H1 (cell line): ENCODE results near the gene CACNA2D3. TPM values are rescaled to one million over a fixed set of nuclear protein-coding genes. Genes with fewer than 3 reads are reported as not detected.

Experiments used
- CTCF ChIA-PET: fragments of 300-600 bp; sonication (Branson Sonifier 250); formaldehyde crosslinking; loops from one replicate; lab custom pipeline; 2021; ENCODE audit not compliant: partially characterized antibody; lab: Charles Lee
- POLR2A ChIA-PET: fragments of 300-600 bp; sonication (Branson Sonifier 250); formaldehyde crosslinking; loops from one replicate; lab custom pipeline; 2021; ENCODE audit warnings: inconsistent platforms; ENCODE audit not compliant: partially characterized antibody; lab: Charles Lee
- DNase-seq, 2 experiments: peaks; one replicate each; pipeline versions ENCODE4 v3.0.0 to v3.0.0-alpha.2; 2010 to 2022; ENCODE audit warnings: low spot score in 2 of 2, low read depth in 1 of 2, mixed read lengths in 1 of 2
- FAIRE-seq: peaks from 2 replicates; lab custom pipeline; 2011; peaks lifted over from hg19 to GRCh38; lab: Jason Lieb, UNC
- H2AFZ ChIP-seq: 2 replicates; pipeline ENCODE4 v1.8.1; 2012; ENCODE audit warnings: low read length, inconsistent platforms
- H2AK5ac ChIP-seq: 2 replicates; pipeline ENCODE4 v1.6.1; 2013; ENCODE audit warnings: low read depth, low read length
- H2BK120ac ChIP-seq: replicated peaks from 2 replicates; pipeline ENCODE3; 2013; ENCODE audit warnings: low read depth, low read length, inconsistent platforms
- H2BK12ac ChIP-seq: 2 replicates; pipeline ENCODE4 v1.6.1; 2013; ENCODE audit warnings: low read depth, low read length
- H2BK15ac ChIP-seq: 2 replicates; pipeline ENCODE4 v1.6.1; 2013; ENCODE audit warnings: low read length
- H2BK20ac ChIP-seq: 2 replicates; pipeline ENCODE4 v1.6.1; 2013; ENCODE audit warnings: low read length
- H2BK5ac ChIP-seq: 2 replicates; pipeline ENCODE4 v1.6.1; 2013; ENCODE audit warnings: low read depth, low read length
- H3K14ac ChIP-seq: 2 replicates; pipeline ENCODE4 v1.6.1; 2013; ENCODE audit warnings: inconsistent platforms; ENCODE audit not compliant: insufficient read length
- H3K18ac ChIP-seq: 2 replicates; pipeline ENCODE4 v1.6.1; 2013; ENCODE audit warnings: low read length; ENCODE audit errors: extremely low read depth
- H3K23ac ChIP-seq: 2 replicates; pipeline ENCODE4 v1.6.1; 2013; ENCODE audit warnings: inconsistent platforms; ENCODE audit not compliant: insufficient read length
- H3K23me2 ChIP-seq: 2 replicates; pipeline ENCODE4 v1.6.1; 2013; ENCODE audit warnings: low read depth, low read length
- H3K27ac ChIP-seq: 2 replicates; pipeline ENCODE4 v1.6.1; 2011; ENCODE audit warnings: low read depth, low read length, inconsistent platforms
- H3K27me3 ChIP-seq, 4 experiments: replicated peaks in 1 of 4; 1 replicate in 1 of 4; 2 replicates in 3 of 4; pipeline versions ENCODE4 v1.6.1 to v1.8.1; 2011 to 2013; ENCODE audit warnings: low read length in 3 of 4, mild to moderate bottlenecking in 3 of 4, inconsistent platforms in 2 of 4, mixed read lengths in 2 of 4, moderate library complexity in 1 of 4; ENCODE audit not compliant: control insufficient read depth in 3 of 4, insufficient read depth in 3 of 4; ENCODE audit errors: extremely low read depth in 1 of 4
- H3K36me3 ChIP-seq, 4 experiments: 2 replicates each; pipeline versions ENCODE4 v1.6.1 to v1.8.1; 2011 to 2013; ENCODE audit warnings: mild to moderate bottlenecking in 4 of 4, low read length in 3 of 4, moderate library complexity in 2 of 4, control low read depth in 1 of 4, inconsistent platforms in 1 of 4; ENCODE audit not compliant: insufficient read depth in 4 of 4, control insufficient read depth in 2 of 4
- H3K4ac ChIP-seq: replicated peaks from 2 replicates; pipeline ENCODE3; 2013; ENCODE audit warnings: low read length, low read depth, mixed read lengths, inconsistent platforms; ENCODE audit not compliant: insufficient read length
- H3K4me1 ChIP-seq, 4 experiments: replicated peaks in 1 of 4; 1 replicate in 1 of 4; 2 replicates in 3 of 4; pipeline versions ENCODE4 v1.6.1 to v1.8.1; 2011 to 2013; ENCODE audit warnings: low read length in 3 of 4, inconsistent platforms in 2 of 4, mixed read lengths in 1 of 4; ENCODE audit not compliant: insufficient read depth in 4 of 4, control insufficient read depth in 3 of 4
- H3K4me2 ChIP-seq, 2 experiments: 2 replicates each; pipeline versions ENCODE4 v1.6.1 to v1.8.1; 2011 to 2013; ENCODE audit warnings: low read depth in 2 of 2, low read length in 2 of 2, control low read depth in 1 of 2, inconsistent platforms in 1 of 2, mild to moderate bottlenecking in 1 of 2; ENCODE audit not compliant: insufficient read depth in 1 of 2
- H3K4me3 ChIP-seq, 4 experiments: fragments of 200-600, 300-600 bp in 1 of 4; sonication (generic), shearing (Covaris generic), sonication (Bioruptor Twin) in 1 of 4; 2 replicates each; pipeline versions ENCODE4 v1.5.1 to v1.8.1; 2011 to 2016; ENCODE audit warnings: low read length in 4 of 4, low read depth in 3 of 4, control low read depth in 2 of 4, inconsistent platforms in 2 of 4, mild to moderate bottlenecking in 2 of 4, mixed read lengths in 1 of 4, moderate library complexity in 1 of 4; ENCODE audit not compliant: insufficient read depth in 2 of 4; ENCODE audit errors: extremely low read depth in 1 of 4
- H3K56ac ChIP-seq: replicated peaks from 2 replicates; pipeline ENCODE3; 2013; ENCODE audit warnings: low read depth, mild to moderate bottlenecking, mixed read lengths, low read length, inconsistent platforms; ENCODE audit not compliant: insufficient read length
- H3K79me1 ChIP-seq: 2 replicates; pipeline ENCODE4 v1.6.1; 2013; ENCODE audit warnings: low read depth, low read length, control low read depth
- H3K79me2 ChIP-seq, 2 experiments: 2 replicates each; pipeline versions ENCODE4 v1.6.1 to v1.8.1; 2012 to 2013; ENCODE audit warnings: low read length in 2 of 2, mild to moderate bottlenecking in 2 of 2, inconsistent platforms in 1 of 2; ENCODE audit not compliant: insufficient read depth in 2 of 2, control insufficient read depth in 1 of 2
- H3K9ac ChIP-seq, 4 experiments: replicated peaks in 1 of 4; 1 replicate in 1 of 4; 2 replicates in 3 of 4; pipeline versions ENCODE4 v1.6.1 to v1.8.1; 2011 to 2013; ENCODE audit warnings: low read depth in 3 of 4, low read length in 3 of 4, control low read depth in 2 of 4, mild to moderate bottlenecking in 2 of 4, moderate library complexity in 2 of 4, inconsistent platforms in 1 of 4; ENCODE audit errors: extremely low read depth in 1 of 4
- H3K9me3 ChIP-seq, 2 experiments: 2 replicates each; pipeline versions ENCODE4 v1.6.1 to v1.8.1; 2012 to 2013; ENCODE audit warnings: mild to moderate bottlenecking in 2 of 2, moderate library complexity in 2 of 2, control low read depth in 1 of 2, inconsistent platforms in 1 of 2, low read depth in 1 of 2, low read length in 1 of 2, mixed read lengths in 1 of 2; ENCODE audit not compliant: insufficient read depth in 2 of 2
- H4K20me1 ChIP-seq, 2 experiments: replicated peaks in 1 of 2; 2 replicates each; pipeline versions ENCODE3 to v1.8.1; 2011 to 2013; ENCODE audit warnings: inconsistent platforms in 2 of 2, low read length in 2 of 2, mild to moderate bottlenecking in 1 of 2; ENCODE audit not compliant: insufficient read depth in 2 of 2, control insufficient read depth in 1 of 2
- H4K5ac ChIP-seq: 2 replicates; pipeline ENCODE4 v1.6.1; 2013; ENCODE audit warnings: low read length, low read depth, mixed read lengths, inconsistent platforms; ENCODE audit not compliant: insufficient read length
- H4K8ac ChIP-seq: 2 replicates; pipeline ENCODE4 v1.8.0; 2013; ENCODE audit warnings: mild to moderate bottlenecking, moderate library complexity, low read length, inconsistent platforms; ENCODE audit not compliant: insufficient read depth; ENCODE audit errors: extremely low read depth
- H4K91ac ChIP-seq: replicated peaks from 2 replicates; pipeline ENCODE3; 2013; ENCODE audit warnings: low read length, mixed read lengths, inconsistent platforms; ENCODE audit not compliant: insufficient read length
- HDAC2 ChIP-seq, 2 experiments: fragments of 300-600 bp in 1 of 2; sonication (generic) in 1 of 2; IDR thresholded peaks; 2 replicates each; pipeline ENCODE4 v1.6.1; 2011 to 2012; ENCODE audit warnings: low read depth in 2 of 2, low read length in 2 of 2, mild to moderate bottlenecking in 2 of 2, moderate library complexity in 2 of 2, borderline replicate concordance in 1 of 2, inconsistent platforms in 1 of 2
- RXRA ChIP-seq: IDR thresholded peaks from 2 replicates; pipeline ENCODE4 v1.6.1; 2011; ENCODE audit warnings: low read depth, mild to moderate bottlenecking, low read length, moderate library complexity; ENCODE audit not compliant: insufficient read depth
- YY1 ChIP-seq: IDR thresholded peaks from 2 replicates; pipeline ENCODE4 v1.6.1; 2011; ENCODE audit warnings: low read depth, mild to moderate bottlenecking, low read length
- WGBS, 2 experiments: shearing (Covaris generic) in 1 of 2; methylation state at CpG; one replicate each; pipeline versions ENCODE4 v1.1.6 to v1.1.7; 2013 to 2015; ENCODE audit warnings: low lambda C conversion rate in 2 of 2, mixed read lengths in 2 of 2, inconsistent platforms in 1 of 2, low coverage in 1 of 2, missing lambda C conversion rate in 1 of 2; ENCODE audit not compliant: insufficient replicate concordance in 2 of 2, insufficient coverage in 1 of 2, insufficient read length in 1 of 2; ENCODE audit errors: extremely low coverage in 1 of 2, missing lambda C conversion rate in 1 of 2; 5-methylcytosine and 5-hydroxymethylcytosine counted together
- polyA plus RNA-seq, 7 experiments: library from polyadenylated mRNA; depleted of rRNA in 3 of 7; stranded (reverse) in 5 of 7; unstranded in 2 of 7; fragments of >200 nt in 5 of 7; fragments of 200-250 nt in 2 of 7; gene quantifications; 1 replicate in 5 of 7; 2 replicates in 1 of 7; 4 replicates in 1 of 7; pipeline versions ENCODE4 v1.2.1 to v1.2.3, GENCODE V29; 2011 to 2013; ENCODE audit warnings: missing spikeins in 2 of 7, mixed read lengths in 2 of 7
- total RNA-seq: library from RNA; stranded (reverse); fragmentation: NEBNext Ultra II Directional; extraction: Animal tissue kit (Norgen Biotek cat#: 25700); gene quantifications from 2 replicates; pipeline ENCODE4 v1.2.1, GENCODE V29; 2021

Gene CACNA2D3
- total and polyA plus RNA-seq, 2 of the 8 experiments (the other 6 are each of a cell fraction or from before 2014, with no cell fraction given): 1.5 to 1.8 TPM

- H3K4me1 ChIP-seq: peaks cover 0 to 8% (median 5%) of the 10 kb centered on the region in 4 experiments; a peak in 3 of 7 replicates
- H3K9me3 ChIP-seq: no peaks in the 10 kb centered on the region
- DNase-seq (peak in 1 of 2 experiments; percentile 25), FAIRE-seq (peak; percentile 42)
- H3K4ac ChIP-seq: no peak overlapping the region
- no peak overlapping the region for H3K27ac ChIP-seq
- H3K79me1 ChIP-seq: no peaks in the 10 kb centered on the region; the same call in 1 of the 2 replicates
- H2BK120ac ChIP-seq: no peak overlapping the region
- no peak overlapping the region; the same call in 1 of the 2 replicates for H2AK5ac ChIP-seq
- no peak overlapping the region for H4K91ac ChIP-seq
- H2AFZ ChIP-seq: no peak overlapping the region
- H2BK15ac ChIP-seq: no peak overlapping the region
- H3K23ac ChIP-seq: no peak overlapping the region
- ChIA-PET POLR2A (interaction anchor here (0.6 kb wide), 1 partner anchor 376 kb away, joined by 6 read pairs; no protein-coding TSS in a partner anchor), CTCF (interaction anchor here (0.6 to 2.2 kb wide), 7 partner anchors 11 to 500 kb away, joined by 3 to 7 read pairs (median 3); no protein-coding TSS in a partner anchor)
- no peaks in the 10 kb centered on the region for H3K27me3 ChIP-seq
- no peak overlapping the region for H4K5ac ChIP-seq
- no peak overlapping the region for H4K8ac ChIP-seq
- no peaks in the 10 kb centered on the region for H3K23me2 ChIP-seq
- no peak overlapping the region; a peak in 1 of 7 replicates for H3K9ac ChIP-seq
- TF ChIP-seq HDAC2 (IDR thresholded peaks at IDR 0.05; ENCODE audit: borderline replicate concordance in 1 of 2, low read depth in 2 of 2, low read length in 2 of 2): 0 out of 4 replicates have a peak, but pooled peaks of 1 of the 2 experiments have one; percentile 57
- TF ChIP-seq RXRA: no peak
- 0 out of 2 replicates have a peak, but pooled peaks have one; percentile 10 for TF ChIP-seq YY1
- H3K36me3 ChIP-seq: no peaks in the 10 kb centered on the region
- no peaks in the 10 kb centered on the region for H4K20me1 ChIP-seq
- no peak overlapping the region for H3K4me3 ChIP-seq
- no peak overlapping the region for H3K14ac ChIP-seq
- WGBS, 2 experiments: 70% methylated on average over 5 of the region's 5 CpGs; no CpG with 5 or more reads in 1 of the 2 experiments
- 0 out of 2 replicates have a peak overlapping the region, but pooled peaks have one; percentile 4 for H3K18ac ChIP-seq
- no peak overlapping the region for H2BK20ac ChIP-seq
- no peaks in the 10 kb centered on the region for H3K79me2 ChIP-seq
- H3K4me2 ChIP-seq: no peak overlapping the region; a peak in 1 of 4 replicates
- H2BK12ac ChIP-seq: peak overlapping the region; percentile 40
- H2BK5ac ChIP-seq: peak overlapping the region; percentile 79; the same call in 1 of the 2 replicates
- no peak overlapping the region for H3K56ac ChIP-seq
Observed at GRCh38 chr3:54954521-54954920, 832.2 kb downstream of the CACNA2D3 start.
